ENCODE results near the gene ENTPD6.

- no peak for TF ChIP-seq CTCF (IDR thresholded peaks at IDR 0.05)
- no peak for TF ChIP-seq POLR2A (IDR thresholded peaks at IDR 0.05)
These were observed 16.7 kb downstream of the ENTPD6 start for GRCh38 chr20:25212242-25212641.

Data from uterus (tissue), 2 donors.